ENCODE measurements around the gene TNFAIP8L1. TPM values are rescaled to one million over a fixed set of nuclear protein-coding genes. Genes with fewer than 3 reads are reported as not detected.

Gene TNFAIP8L1
- total and polyA plus RNA-seq, 2 donors from 2014 or later: 11.5 to 16.0 TPM

DNA sequence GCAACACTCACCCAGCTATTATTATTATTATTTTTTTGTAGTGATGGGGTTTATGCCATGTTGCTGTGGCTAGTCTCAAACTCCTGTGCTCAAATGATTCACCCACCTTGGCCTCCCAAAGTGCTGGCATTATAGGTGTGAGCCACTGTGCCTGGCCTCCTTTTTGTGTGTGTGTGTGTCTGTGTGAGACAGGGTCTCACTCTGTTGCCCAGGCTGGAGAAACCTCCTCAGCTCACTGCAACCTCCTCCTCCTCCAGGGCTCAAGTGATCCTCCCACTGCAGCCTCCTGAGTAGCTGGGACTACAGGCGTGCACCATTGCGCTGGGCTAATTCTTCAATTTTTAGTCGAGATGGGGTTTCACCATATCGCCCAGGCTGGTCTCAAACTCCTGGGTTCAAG lies 34.4 kb downstream of the TNFAIP8L1 start:
- TF ChIP-seq, protein P1, sequence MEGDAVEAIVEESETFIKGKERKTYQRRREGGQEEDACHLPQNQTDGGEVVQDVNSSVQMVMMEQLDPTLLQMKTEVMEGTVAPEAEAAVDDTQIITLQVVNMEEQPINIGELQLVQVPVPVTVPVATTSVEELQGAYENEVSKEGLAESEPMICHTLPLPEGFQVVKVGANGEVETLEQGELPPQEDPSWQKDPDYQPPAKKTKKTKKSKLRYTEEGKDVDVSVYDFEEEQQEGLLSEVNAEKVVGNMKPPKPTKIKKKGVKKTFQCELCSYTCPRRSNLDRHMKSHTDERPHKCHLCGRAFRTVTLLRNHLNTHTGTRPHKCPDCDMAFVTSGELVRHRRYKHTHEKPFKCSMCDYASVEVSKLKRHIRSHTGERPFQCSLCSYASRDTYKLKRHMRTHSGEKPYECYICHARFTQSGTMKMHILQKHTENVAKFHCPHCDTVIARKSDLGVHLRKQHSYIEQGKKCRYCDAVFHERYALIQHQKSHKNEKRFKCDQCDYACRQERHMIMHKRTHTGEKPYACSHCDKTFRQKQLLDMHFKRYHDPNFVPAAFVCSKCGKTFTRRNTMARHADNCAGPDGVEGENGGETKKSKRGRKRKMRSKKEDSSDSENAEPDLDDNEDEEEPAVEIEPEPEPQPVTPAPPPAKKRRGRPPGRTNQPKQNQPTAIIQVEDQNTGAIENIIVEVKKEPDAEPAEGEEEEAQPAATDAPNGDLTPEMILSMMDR (IDR thresholded peaks at IDR 0.05; ENCODE audit: borderline replicate concordance, extremely low read depth, insufficient read depth): no peak
- no peak for FAIRE-seq
- no peaks in the 10 kb centered on the region for H3K27me3 ChIP-seq (ENCODE audit: control insufficient read depth, insufficient read depth, low read length)
- DNase-seq: no peak
- no peak overlapping the region for H3K9ac ChIP-seq (ENCODE audit: low read length in 3 of 3)
- intact Hi-C loops (cut with DNase I): no loop called here
- no peak overlapping the region for H3K4me3 ChIP-seq (ENCODE audit: low read length in 3 of 3)
- peaks cover 0 to 5% (median 5%) of the 10 kb centered on the region in 3 donors for H3K4me1 ChIP-seq (ENCODE audit: control insufficient read depth in 2 of 3, insufficient read depth in 2 of 3, low read depth in 1 of 3, low read length in 3 of 3)
- H3K36me3 ChIP-seq (ENCODE audit: control insufficient read depth in 2 of 3, insufficient read depth in 3 of 3, low read length in 3 of 3): no peaks in the 10 kb centered on the region
- no peak overlapping the region for H3K27ac ChIP-seq (ENCODE audit: low read depth in 2 of 2, low read length in 2 of 2)
- no peaks in the 10 kb centered on the region for H3K9me3 ChIP-seq (ENCODE audit: control insufficient read depth in 2 of 3, insufficient read depth in 1 of 3, low read length in 3 of 3)

DNA sequence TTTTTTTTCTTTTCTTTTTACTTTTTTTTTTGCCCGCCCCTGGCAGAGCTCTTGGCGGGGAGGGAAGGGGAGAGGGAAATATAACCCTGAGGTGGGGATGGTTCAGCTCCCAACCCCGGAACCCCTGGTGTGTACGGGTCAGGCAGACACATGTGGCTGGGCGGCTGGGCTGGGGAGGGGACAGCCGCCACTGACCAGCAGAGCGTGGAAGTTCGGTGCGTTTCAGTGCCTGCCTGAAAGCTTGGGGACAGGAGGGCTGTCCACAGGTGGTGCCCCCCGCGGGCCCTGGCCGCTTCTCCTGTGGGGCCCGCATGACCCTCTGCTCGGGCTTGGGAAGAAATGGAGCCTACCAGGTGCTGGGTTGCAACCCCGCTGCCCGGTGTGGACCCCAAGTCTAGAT lies 36.0 kb downstream of the TNFAIP8L1 start:
- FAIRE-seq (no peak), DNase-seq (peak in 2 of 5 donors; percentile 17 to 23)
- no peaks in the 10 kb centered on the region for H3K36me3 ChIP-seq (ENCODE audit: control insufficient read depth in 2 of 3, insufficient read depth in 3 of 3, low read length in 3 of 3)
- H3K4me1 ChIP-seq (ENCODE audit: control insufficient read depth in 2 of 3, insufficient read depth in 2 of 3, low read depth in 1 of 3, low read length in 3 of 3): peaks cover 0 to 5% (median 0%) of the 10 kb centered on the region in 3 donors
- TF ChIP-seq, protein P1 (IDR thresholded peaks at IDR 0.05; ENCODE audit: borderline replicate concordance, extremely low read depth, insufficient read depth): no peak
- intact Hi-C loops (cut with DNase I): no loop called here
- H3K9me3 ChIP-seq (ENCODE audit: control insufficient read depth in 2 of 3, insufficient read depth in 1 of 3, low read length in 3 of 3): no peaks in the 10 kb centered on the region
- no peak overlapping the region for H3K4me3 ChIP-seq (ENCODE audit: low read length in 3 of 3)
- no peak overlapping the region for H3K27ac ChIP-seq (ENCODE audit: low read depth in 2 of 2, low read length in 2 of 2)
- H3K27me3 ChIP-seq (ENCODE audit: control insufficient read depth, insufficient read depth, low read length): no peaks in the 10 kb centered on the region
- H3K9ac ChIP-seq (ENCODE audit: low read length in 3 of 3): no peak overlapping the region

DNA sequence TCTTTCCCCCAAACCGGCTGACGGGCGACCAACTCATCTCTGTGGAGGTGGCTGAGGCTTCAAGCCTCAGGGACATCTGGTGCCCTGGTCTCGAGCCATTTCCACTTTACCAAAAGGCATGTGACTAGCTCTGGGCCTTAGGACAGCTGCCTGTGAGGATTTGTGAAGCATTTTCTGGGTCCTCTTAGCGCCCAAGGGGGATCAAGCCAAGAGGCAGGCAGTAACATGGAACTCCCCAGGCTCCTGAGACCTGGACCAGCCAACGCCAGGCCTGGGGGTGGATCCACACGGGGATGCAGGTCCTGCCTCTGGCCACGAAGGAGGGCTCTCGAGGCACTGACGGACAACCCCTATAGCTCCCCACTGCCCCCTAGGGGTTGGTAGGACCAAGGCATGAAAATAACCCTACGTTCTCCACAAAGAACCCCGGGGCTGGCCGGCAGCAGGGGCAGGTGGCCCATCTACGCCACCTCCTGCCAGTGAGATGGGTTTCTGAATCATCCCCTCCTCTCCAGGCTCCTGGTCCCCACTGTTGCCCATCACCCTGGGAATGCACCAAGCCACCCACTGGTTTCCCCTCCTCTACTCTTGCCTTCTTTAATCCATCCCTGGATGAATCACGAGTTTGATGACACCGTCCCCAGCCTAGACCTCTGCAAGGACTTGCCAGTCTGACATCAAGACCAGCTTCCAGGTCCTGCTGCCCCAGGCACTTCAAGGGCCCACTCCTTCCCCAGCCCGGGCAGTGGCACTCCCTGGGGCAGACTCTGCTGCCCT lies 37.8 kb downstream of the TNFAIP8L1 start:
- Histone ChIP-seq H3K9me3 (ENCODE audit: control insufficient read depth in 2 of 3, insufficient read depth in 1 of 3, low read length in 3 of 3) (no peaks in the 10 kb centered on the region), H3K36me3 (ENCODE audit: control insufficient read depth in 2 of 3, insufficient read depth in 3 of 3, low read length in 3 of 3) (peaks cover 0 to 5% (median 0%) of the 10 kb centered on the region in 3 donors), H3K27me3 (ENCODE audit: control insufficient read depth, insufficient read depth, low read length) (no peaks in the 10 kb centered on the region), H3K4me1 (ENCODE audit: control insufficient read depth in 2 of 3, insufficient read depth in 2 of 3, low read depth in 1 of 3, low read length in 3 of 3) (no peaks in the 10 kb centered on the region), H3K27ac (ENCODE audit: low read depth in 2 of 2, low read length in 2 of 2) (no peak overlapping the region), H3K9ac (ENCODE audit: low read length in 3 of 3) (no peak overlapping the region), H3K4me3 (ENCODE audit: low read length in 3 of 3) (no peak overlapping the region)
- intact Hi-C loops (cut with DNase I): no loop called here
- peak in 1 of 5 donors; percentile 36 for DNase-seq
- no peak for FAIRE-seq
- TF ChIP-seq, protein P1 (IDR thresholded peaks at IDR 0.05; ENCODE audit: borderline replicate concordance, extremely low read depth, insufficient read depth): no peak

All from kidney (tissue), 14 donors.